Skeletal muscle cell (primary cell): ENCODE measurements around the gene TMEM132A.

Source experiments
- DNase-seq: peaks from one replicate; pipeline ENCODE4 v3.0.0-alpha.2; 2010; ENCODE audit warnings: low read depth
- H3K4me3 ChIP-seq: 2 replicates; pipeline ENCODE4 v1.5.1; 2011; ENCODE audit warnings: low read depth, mild to moderate bottlenecking, control low read depth, low read length, moderate library complexity

Gene TMEM132A

GRCh38 chr11:60924110-60924905 lies at the start of gene TMEM132A:
TSS of gene TMEM132A (plus strand) at chr11:60924460. CDS start at chr11:60924634, 174 bp downstream.
- DNase-seq, result peak; percentile 8
- peak within 1 kb of the TSS; percentile 82 for H3K4me3 ChIP-seq

GRCh38 chr11:60875366-60876167 lies 48.7 kb upstream of the TMEM132A start:
- DNase-seq, result no peak
- H3K4me3 ChIP-seq, result no peak overlapping the region

- no peak for DNase-seq
- no peak overlapping the region for H3K4me3 ChIP-seq
Observed at GRCh38 chr11:60876168-60876485, 48.1 kb upstream of the TMEM132A start.

GRCh38 chr11:60878245-60879101 lies 45.8 kb upstream of the TMEM132A start:
- DNase-seq, result no peak
- H3K4me3 ChIP-seq, result no peak overlapping the region

- H3K4me3 ChIP-seq, result no peak overlapping the region
- no peak for DNase-seq
Observed at GRCh38 chr11:60879104-60879503, 45.2 kb upstream of the TMEM132A start.

GRCh38 chr11:60879971-60880588 lies 44.2 kb upstream of the TMEM132A start:
- no peak for DNase-seq
- H3K4me3 ChIP-seq, result no peak overlapping the region

GRCh38 chr11:60880643-60881282 lies 43.5 kb upstream of the TMEM132A start:
- no peak for DNase-seq
- no peak overlapping the region for H3K4me3 ChIP-seq

GRCh38 chr11:60887556-60887955 lies 36.7 kb upstream of the TMEM132A start:
- no peak for DNase-seq
- H3K4me3 ChIP-seq, result no peak overlapping the region

GRCh38 chr11:60889869-60890311 lies 34.4 kb upstream of the TMEM132A start:
- no peak for DNase-seq

GRCh38 chr11:60890696-60891095 lies 33.6 kb upstream of the TMEM132A start:
- no peak for DNase-seq

More at GRCh38 chr11:60889869-60890311, 34.4 kb upstream of the TMEM132A start:
- no peak overlapping the region for H3K4me3 ChIP-seq

GRCh38 chr11:60891103-60891741 lies 33.0 kb upstream of the TMEM132A start:
- no peak overlapping the region for H3K4me3 ChIP-seq
- no peak for DNase-seq

More at GRCh38 chr11:60890696-60891095, 33.6 kb upstream of the TMEM132A start:
- H3K4me3 ChIP-seq, result no peak overlapping the region

GRCh38 chr11:60895687-60896086 lies 28.6 kb upstream of the TMEM132A start:
- DNase-seq, result no peak
- H3K4me3 ChIP-seq, result no peak overlapping the region

- H3K4me3 ChIP-seq, result no peak overlapping the region
- no peak for DNase-seq
Observed at GRCh38 chr11:60897496-60897895, 26.8 kb upstream of the TMEM132A start.

- no peak overlapping the region for H3K4me3 ChIP-seq
- DNase-seq, result no peak
Observed at GRCh38 chr11:60899046-60899936, 25.0 kb upstream of the TMEM132A start.

- no peak for DNase-seq
- no peak overlapping the region for H3K4me3 ChIP-seq
Observed at GRCh38 chr11:60899977-60900376, 24.3 kb upstream of the TMEM132A start.

GRCh38 chr11:60900673-60901404 lies 23.4 kb upstream of the TMEM132A start:
- DNase-seq, result no peak
- H3K4me3 ChIP-seq, result no peak overlapping the region

GRCh38 chr11:60902625-60903024 lies 21.6 kb upstream of the TMEM132A start:
- no peak for DNase-seq

More at GRCh38 chr11:60902625-60903024, 21.6 kb upstream of the TMEM132A start:
- no peak overlapping the region for H3K4me3 ChIP-seq
